HepG2 (cell line): ENCODE data around the gene SUPT4H1. TPM values are rescaled to one million over a fixed set of nuclear protein-coding genes. Genes with fewer than 3 reads are reported as not detected.

Source experiments
- IRF2 ChIP-seq: IDR thresholded peaks from 2 replicates; pipeline ENCODE4 v1.6.1; 2018; ENCODE audit warnings: missing genetic modification reagents, missing compliant biosample characterization
- KLF11 ChIP-seq: IDR thresholded peaks from 2 replicates; pipeline ENCODE4 v1.6.1; 2016; ENCODE audit warnings: missing compliant biosample characterization
- KLF15 ChIP-seq: sonication (generic); formaldehyde crosslinking; IDR thresholded peaks from 2 replicates; pipeline ENCODE4 v1.8.1; 2023; ENCODE audit warnings: borderline replicate concordance, mild to moderate bottlenecking, inconsistent platforms, missing genetic modification reagents, mixed read lengths
- KLF16 ChIP-seq, 2 experiments: sonication (generic) in 1 of 2; formaldehyde crosslinking in 1 of 2; IDR thresholded peaks; 2 replicates each; pipeline versions ENCODE4 v1.6.1 to v1.8.0; 2016 to 2023; ENCODE audit warnings: missing genetic modification reagents in 2 of 2, missing compliant biosample characterization in 1 of 2
- MIER3 ChIP-seq: IDR thresholded peaks from 2 replicates; pipeline ENCODE4 v1.6.1; 2016; ENCODE audit warnings: missing compliant biosample characterization, borderline replicate concordance
- PHF8 ChIP-seq: sonication (generic); formaldehyde crosslinking; IDR thresholded peaks from 2 replicates; pipeline ENCODE4 v1.5.0; 2020; ENCODE audit warnings: missing genetic modification reagents
- RARA ChIP-seq: IDR thresholded peaks from 2 replicates; pipeline ENCODE4 v1.6.1; 2016; ENCODE audit warnings: missing genetic modification reagents, missing compliant biosample characterization
- RXRB ChIP-seq: IDR thresholded peaks from 2 replicates; pipeline ENCODE4 v1.6.1; 2016; ENCODE audit warnings: borderline replicate concordance, missing genetic modification reagents, missing compliant biosample characterization
- TEAD3 ChIP-seq: optimal IDR thresholded peaks from 2 replicates; pipeline ENCODE3; 2016; ENCODE audit warnings: borderline replicate concordance
- XRCC5 ChIP-seq: fragments of 200-400 bp; formaldehyde crosslinking; optimal IDR thresholded peaks from 2 replicates; pipeline ENCODE3; 2017; ENCODE audit warnings: mild to moderate bottlenecking, low read length
- ZNF274 ChIP-seq: sonication (generic); formaldehyde crosslinking; IDR thresholded peaks from 2 replicates; pipeline ENCODE4 v1.5.1; 2020; ENCODE audit warnings: mild to moderate bottlenecking, missing genetic modification reagents
- ZNF670 ChIP-seq: sonication (generic); formaldehyde crosslinking; IDR thresholded peaks from 2 replicates; pipeline ENCODE4 v1.8.0; 2022; ENCODE audit warnings: mild to moderate bottlenecking, missing genetic modification reagents, borderline replicate concordance
- polyA plus RNA-seq, 8 experiments: library from polyadenylated mRNA; depleted of rRNA in 3 of 8; stranded (reverse) in 7 of 8; unstranded in 1 of 8; fragments of >200 nt; fragmentation: Illumina TruSeq in 4 of 8; extraction: Trizol in 4 of 8; gene quantifications; 2 replicates each; pipeline versions ENCODE4 v1.2.1 to v1.2.3, GENCODE V29; 2011 to 2016; ENCODE audit warnings: low read depth in 4 of 8, missing spikeins in 1 of 8, mixed read lengths in 1 of 8; ENCODE audit not compliant: insufficient read depth in 1 of 8
- total RNA-seq, 5 experiments: library from RNA; depleted of rRNA; stranded (reverse); fragments of >200 nt; fragmentation: Illumina TruSeq; extraction: Trizol; gene quantifications; 2 replicates each; pipeline ENCODE4 v1.2.3, GENCODE V29; 2016; ENCODE audit warnings: low read depth in 1 of 5
- TF ChIP-seq, protein P1 (sequence below), 2 experiments: sonication (generic) in 1 of 2; formaldehyde crosslinking in 1 of 2; IDR thresholded peaks; 2 replicates each; pipeline versions ENCODE4 v1.4.0 to v1.6.1; 2018 to 2020; ENCODE audit warnings: missing genetic modification reagents in 2 of 2, borderline replicate concordance in 1 of 2, low read depth in 1 of 2, mild to moderate bottlenecking in 1 of 2, missing biosample characterization in 1 of 2
- TF ChIP-seq, protein P2 (sequence below), 2 experiments: sonication (generic) in 1 of 2; formaldehyde crosslinking in 1 of 2; IDR thresholded peaks; 2 replicates each; pipeline versions ENCODE4 v1.5.1 to v1.6.1; 2011 to 2020; ENCODE audit warnings: borderline replicate concordance in 1 of 2, low read depth in 1 of 2, low read length in 1 of 2, mild to moderate bottlenecking in 1 of 2, missing genetic modification reagents in 1 of 2, moderate library complexity in 1 of 2
- TF ChIP-seq, protein P3 (sequence below): sonication (generic); formaldehyde crosslinking; IDR thresholded peaks from 2 replicates; pipeline ENCODE4 v1.9.0; 2022; ENCODE audit warnings: missing genetic modification reagents, mild to moderate bottlenecking, borderline replicate concordance
- TF ChIP-seq, protein P4 (sequence below): IDR thresholded peaks from 2 replicates; pipeline ENCODE4 v1.6.1; 2012; ENCODE audit warnings: low read depth, low read length, improper control_type of control experiment

The SUPT4H1 gene
- total and polyA plus RNA-seq, 2 of the 13 experiments (the other 11 are each of a cell fraction or from before 2014, with no cell fraction given) = 155 to 244 TPM

DNA sequence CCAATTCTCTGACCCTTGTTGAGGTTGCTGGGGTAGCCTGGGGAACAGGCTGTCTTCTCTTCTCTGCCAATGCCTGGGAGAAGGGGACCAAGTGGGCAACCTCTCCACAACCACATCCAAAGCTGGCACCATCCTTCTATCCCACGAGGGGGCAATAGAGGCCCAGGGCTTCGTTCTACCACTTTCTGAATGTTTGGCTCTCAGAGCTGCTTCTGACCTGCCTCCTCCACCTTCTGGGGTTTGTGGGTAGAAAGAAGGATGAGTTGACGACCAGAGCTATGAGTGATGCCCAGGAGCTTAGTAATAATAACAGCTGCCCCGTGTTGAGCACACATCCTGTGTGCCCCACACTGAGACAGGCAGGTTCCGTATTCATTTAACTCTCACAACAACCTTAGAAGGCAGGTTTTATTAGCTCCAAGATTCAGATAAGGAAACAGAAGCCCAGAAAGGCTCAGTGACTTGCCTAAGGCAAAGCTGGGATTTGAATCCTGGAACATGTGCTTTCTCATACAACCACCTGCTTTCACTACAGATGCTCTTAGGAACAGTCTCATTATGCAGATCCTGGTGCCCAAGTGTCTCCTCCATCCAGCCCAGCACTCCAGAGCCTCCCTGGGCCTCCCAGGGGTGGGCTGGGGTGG, 34.5 kb downstream of the SUPT4H1 start (continued):
- TF ChIP-seq XRCC5 (peak; percentile 83), IRF2 (0 out of 2 replicates have a peak, but pooled peaks have one; percentile 39), KLF16 (CRISPR knock-in tag; IDR thresholded peaks at IDR 0.05) (0 out of 4 replicates have a peak, but pooled peaks of 1 of the 2 experiments have one; percentile 28), KLF11 (CRISPR knock-in tag) (0 out of 2 replicates have a peak, but pooled peaks have one; percentile 44), KLF15 (CRISPR knock-in tag) (no peak), ZNF274 (CRISPR knock-in tag) (no peak), RXRB (peak; percentile 37; the same call in 1 of the 2 replicates), RARA (peak; percentile 24; the same call in 1 of the 2 replicates), ZNF670 (CRISPR knock-in tag) (no peak), TEAD3 (peak; percentile 48), PHF8 (CRISPR knock-in tag) (no peak), MIER3 (CRISPR knock-in tag) (0 out of 2 replicates have a peak, but pooled peaks have one; percentile 58)
- TF ChIP-seq, protein P1, sequence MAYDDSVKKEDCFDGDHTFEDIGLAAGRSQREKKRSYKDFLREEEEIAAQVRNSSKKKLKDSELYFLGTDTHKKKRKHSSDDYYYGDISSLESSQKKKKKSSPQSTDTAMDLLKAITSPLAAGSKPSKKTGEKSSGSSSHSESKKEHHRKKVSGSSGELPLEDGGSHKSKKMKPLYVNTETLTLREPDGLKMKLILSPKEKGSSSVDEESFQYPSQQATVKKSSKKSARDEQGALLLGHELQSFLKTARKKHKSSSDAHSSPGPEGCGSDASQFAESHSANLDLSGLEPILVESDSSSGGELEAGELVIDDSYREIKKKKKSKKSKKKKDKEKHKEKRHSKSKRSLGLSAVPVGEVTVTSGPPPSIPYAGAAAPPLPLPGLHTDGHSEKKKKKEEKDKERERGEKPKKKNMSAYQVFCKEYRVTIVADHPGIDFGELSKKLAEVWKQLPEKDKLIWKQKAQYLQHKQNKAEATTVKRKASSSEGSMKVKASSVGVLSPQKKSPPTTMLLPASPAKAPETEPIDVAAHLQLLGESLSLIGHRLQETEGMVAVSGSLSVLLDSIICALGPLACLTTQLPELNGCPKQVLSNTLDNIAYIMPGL (CRISPR knock-in tag; IDR thresholded peaks at IDR 0.05; ENCODE audit: borderline replicate concordance in 1 of 2, low read depth in 1 of 2) = peak in 1 of 2 experiments; percentile 43; a peak in 1 of 4 replicates
- TF ChIP-seq, protein P2, sequence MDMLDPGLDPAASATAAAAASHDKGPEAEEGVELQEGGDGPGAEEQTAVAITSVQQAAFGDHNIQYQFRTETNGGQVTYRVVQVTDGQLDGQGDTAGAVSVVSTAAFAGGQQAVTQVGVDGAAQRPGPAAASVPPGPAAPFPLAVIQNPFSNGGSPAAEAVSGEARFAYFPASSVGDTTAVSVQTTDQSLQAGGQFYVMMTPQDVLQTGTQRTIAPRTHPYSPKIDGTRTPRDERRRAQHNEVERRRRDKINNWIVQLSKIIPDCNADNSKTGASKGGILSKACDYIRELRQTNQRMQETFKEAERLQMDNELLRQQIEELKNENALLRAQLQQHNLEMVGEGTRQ (IDR thresholded peaks at IDR 0.05; ENCODE audit: low read depth, low read length) = 0 out of 2 replicates have a peak, but pooled peaks have one; percentile 17
- TF ChIP-seq, protein P2 (CRISPR knock-in tag; IDR thresholded peaks at IDR 0.05; ENCODE audit: borderline replicate concordance) = no peak
- TF ChIP-seq, protein P3, sequence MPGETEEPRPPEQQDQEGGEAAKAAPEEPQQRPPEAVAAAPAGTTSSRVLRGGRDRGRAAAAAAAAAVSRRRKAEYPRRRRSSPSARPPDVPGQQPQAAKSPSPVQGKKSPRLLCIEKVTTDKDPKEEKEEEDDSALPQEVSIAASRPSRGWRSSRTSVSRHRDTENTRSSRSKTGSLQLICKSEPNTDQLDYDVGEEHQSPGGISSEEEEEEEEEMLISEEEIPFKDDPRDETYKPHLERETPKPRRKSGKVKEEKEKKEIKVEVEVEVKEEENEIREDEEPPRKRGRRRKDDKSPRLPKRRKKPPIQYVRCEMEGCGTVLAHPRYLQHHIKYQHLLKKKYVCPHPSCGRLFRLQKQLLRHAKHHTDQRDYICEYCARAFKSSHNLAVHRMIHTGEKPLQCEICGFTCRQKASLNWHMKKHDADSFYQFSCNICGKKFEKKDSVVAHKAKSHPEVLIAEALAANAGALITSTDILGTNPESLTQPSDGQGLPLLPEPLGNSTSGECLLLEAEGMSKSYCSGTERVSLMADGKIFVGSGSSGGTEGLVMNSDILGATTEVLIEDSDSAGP (CRISPR knock-in tag) = 0 out of 2 replicates have a peak, but pooled peaks have one; percentile 23
- TF ChIP-seq, protein P4, sequence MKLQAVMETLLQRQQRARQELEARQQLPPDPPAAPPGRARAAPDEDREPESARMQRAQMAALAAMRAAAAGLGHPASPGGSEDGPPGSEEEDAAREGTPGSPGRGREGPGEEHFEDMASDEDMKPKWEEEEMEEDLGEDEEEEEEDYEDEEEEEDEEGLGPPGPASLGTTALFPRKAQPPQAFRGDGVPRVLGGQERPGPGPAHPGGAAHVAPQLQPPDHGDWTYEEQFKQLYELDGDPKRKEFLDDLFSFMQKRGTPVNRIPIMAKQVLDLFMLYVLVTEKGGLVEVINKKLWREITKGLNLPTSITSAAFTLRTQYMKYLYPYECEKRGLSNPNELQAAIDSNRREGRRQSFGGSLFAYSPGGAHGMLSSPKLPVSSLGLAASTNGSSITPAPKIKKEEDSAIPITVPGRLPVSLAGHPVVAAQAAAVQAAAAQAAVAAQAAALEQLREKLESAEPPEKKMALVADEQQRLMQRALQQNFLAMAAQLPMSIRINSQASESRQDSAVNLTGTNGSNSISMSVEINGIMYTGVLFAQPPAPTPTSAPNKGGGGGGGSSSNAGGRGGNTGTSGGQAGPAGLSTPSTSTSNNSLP = 0 out of 2 replicates have a peak, but pooled peaks have one; percentile 23
